Psoas muscle (tissue), 8 donors: Measurements from ENCODE around the gene EBF3. TPM values are rescaled to one million over a fixed set of nuclear protein-coding genes. Genes with fewer than 3 reads are reported as not detected.
A peak's percentile ranks its signal among the peaks of the same experiment; 100 is the strongest.

ENCODE experiments used
- ATAC-seq, 4 donors: fragments of 200-7000 bp; cut with Tn5 transposase; one replicate each; pipeline ENCODE4 v1.9.1; 2020; ENCODE audit warnings: moderate library complexity in 3 of 4, mild to moderate bottlenecking in 2 of 4
- DNase-seq, 2 donors: peaks; one replicate each; pipeline ENCODE4 v3.0.0-alpha.2; 2020
- H3K27ac ChIP-seq: fragments of 200-600 bp; one replicate; pipeline ENCODE4 v1.8.0; 2022
- H3K27me3 ChIP-seq, 3 donors: fragments of 200-600 bp in 1 of 3; one replicate each; pipeline versions ENCODE4 v1.6.1 to v1.8.0; 2013 to 2022; ENCODE audit warnings: low read length in 2 of 3, mild to moderate bottlenecking in 2 of 3, moderate library complexity in 1 of 3; ENCODE audit not compliant: insufficient read depth in 3 of 3
- H3K36me3 ChIP-seq, 2 donors: fragments of 200-600 bp in 1 of 2; one replicate each; pipeline versions ENCODE4 v1.6.1 to v1.8.0; 2013 to 2022; ENCODE audit warnings: low read depth in 1 of 2, mild to moderate bottlenecking in 1 of 2, moderate library complexity in 1 of 2; ENCODE audit not compliant: insufficient read depth in 1 of 2
- H3K4me1 ChIP-seq: fragments of 200-600 bp; one replicate; pipeline ENCODE4 v1.8.0; 2022
- H3K4me3 ChIP-seq: fragments of 200-600 bp; one replicate; pipeline ENCODE4 v1.8.0; 2022; ENCODE audit warnings: mild to moderate bottlenecking
- H3K9me3 ChIP-seq: fragments of 200-600 bp; one replicate; pipeline ENCODE4 v1.8.0; 2022
- CTCF ChIP-seq: fragments of 200-600 bp; IDR thresholded peaks from one replicate; pipeline ENCODE4 v1.8.0; 2022; ENCODE audit warnings: antibody characterized with exemption
- WGBS, 3 donors: extraction: QIAGEN DNeasy Blood & Tissue Kit; methylation state at CpG; one replicate each; pipeline versions ENCODE4 v1.1.6 to v1.1.7; 2013; 5-methylcytosine and 5-hydroxymethylcytosine counted together
- intact Hi-C, 2 donors: fragments of 100-400 bp; cut with DNase I; formaldehyde crosslinking; loops; one replicate each; pipeline versions ENCODE4 v1.11.0 to v1.14.2; 2022
- polyA plus RNA-seq, 3 donors: library from polyadenylated mRNA; stranded (reverse); fragments of 200-250 nt; gene quantifications; one replicate each; pipeline ENCODE4 v1.2.3, GENCODE V29; 2013
- total RNA-seq, 4 donors: library from RNA; stranded (reverse); fragmentation: NEBNext Ultra II Directional in 2 of 4; extraction: Animal tissue kit (Norgen Biotek cat#: 25700) in 2 of 4; gene quantifications; one replicate each; pipeline versions ENCODE4 v1.2.1 to v1.2.4, GENCODE V29; 2021 to 2023
- donor health status: healthy with polysubstance abuse.
- donor health status: DM: no; HTN: no; CAD: no; lungs with moderate emphysema.
- donor health status: Bipolar disorder and iron deficiency.
- donor health status: healthy.
- donor health status: DM: yes; HTN: yes; CAD: no.
- donor health status: DM: no; HTN: no; CAD: no.
- donor health status: DM: no; HTN: no; CAD: no.
- donor health status: DM: yes; HTN: yes; CAD: no.

The EBF3 gene
- total and polyA plus RNA-seq, 7 donors: 3.2 to 10.1 (median 5.2) TPM

GRCh38 chr10:129885526-129885925 lies 78.5 kb downstream of the EBF3 start:
- Histone ChIP-seq H3K4me3 (no peak overlapping the region), H3K4me1 (peaks cover 24% of the 10 kb centered on the region), H3K9me3 (no peaks in the 10 kb centered on the region), H3K36me3 (no peaks in the 10 kb centered on the region), H3K27ac (no peak overlapping the region), H3K27me3 (no peaks in the 10 kb centered on the region)
- ATAC-seq (no peak), DNase-seq (no peak)
- no peak for TF ChIP-seq CTCF
- WGBS, 3 donors: 88 to 92% (median 92%) methylated on average over 8 of the region's 8 CpGs
- intact Hi-C loops: loop anchor here (5.0 to 10.0 kb wide), 2 partner anchors 72 to 249 kb away; partner anchors contain the start of gene GLRX3 (in 1 of the 2)

- no peaks in the 10 kb centered on the region for H3K27me3 ChIP-seq
- no peak overlapping the region for H3K4me3 ChIP-seq
- H3K9me3 ChIP-seq: no peaks in the 10 kb centered on the region
- peaks cover 27% of the 10 kb centered on the region for H3K4me1 ChIP-seq
- DNase-seq: no peak
- ATAC-seq: no peak
- intact Hi-C loops: loop anchor here (5.0 to 10.0 kb wide), 2 partner anchors 73 to 250 kb away; partner anchors contain the start of gene GLRX3 (in 1 of the 2)
- 76 to 79% (median 78%) methylated on average over 18 of the region's 18 CpGs for WGBS, 3 donors
- no peak overlapping the region for H3K27ac ChIP-seq
- H3K36me3 ChIP-seq: no peaks in the 10 kb centered on the region
- TF ChIP-seq CTCF: no peak
These were observed 79.5 kb downstream of the EBF3 start for GRCh38 chr10:129884398-129885078.

- Histone ChIP-seq H3K36me3 (no peaks in the 10 kb centered on the region), H3K4me1 (peaks cover 22% of the 10 kb centered on the region), H3K27ac (no peak overlapping the region), H3K4me3 (no peak overlapping the region), H3K27me3 (no peaks in the 10 kb centered on the region), H3K9me3 (no peaks in the 10 kb centered on the region)
- ATAC-seq (no peak), DNase-seq (no peak)
- intact Hi-C loops: loop anchor here in 1 of 2 donors (2.0 to 10.0 kb wide), 2 partner anchors 21 to 251 kb away; partner anchors contain the start of gene GLRX3
- WGBS, 3 donors: 48 to 72% (median 53%) methylated on average over 20 of the region's 20 CpGs
- no peak for TF ChIP-seq CTCF
These were observed 80.3 kb downstream of the EBF3 start for GRCh38 chr10:129883626-129884397.

- no peak for ATAC-seq
- 83 to 87% (median 86%) methylated on average over 11 of the region's 11 CpGs for WGBS, 3 donors
- intact Hi-C loops: loop anchor here in 1 of 2 donors (2.0 to 10.0 kb wide), 2 partner anchors 20 to 252 kb away; partner anchors contain the start of gene GLRX3
- Histone ChIP-seq H3K9me3 (no peaks in the 10 kb centered on the region), H3K4me1 (peaks cover 21% of the 10 kb centered on the region), H3K27ac (no peak overlapping the region), H3K36me3 (no peaks in the 10 kb centered on the region), H3K27me3 (no peaks in the 10 kb centered on the region), H3K4me3 (no peak overlapping the region)
- DNase-seq: peak in 1 of 2 donors; percentile 29
- no peak for TF ChIP-seq CTCF
These were observed 81.0 kb downstream of the EBF3 start for GRCh38 chr10:129883029-129883428.
